Stimulated activated CD4-positive, alpha-beta T cell treated with anti-CD3 and anti-CD28 coated beads, Interleukin-1b, Interleukin-23, amount 100 ng/mL, for 24 hours (primary cell): ENCODE measurements around the gene SKAP1.

Experiments
- DNase-seq, 4 experiments: peaks; one replicate each; pipeline ENCODE4 v3.0.0-alpha.2; 2020; ENCODE audit warnings: low read depth in 4 of 4, low spot score in 1 of 4

The SKAP1 gene

DNA sequence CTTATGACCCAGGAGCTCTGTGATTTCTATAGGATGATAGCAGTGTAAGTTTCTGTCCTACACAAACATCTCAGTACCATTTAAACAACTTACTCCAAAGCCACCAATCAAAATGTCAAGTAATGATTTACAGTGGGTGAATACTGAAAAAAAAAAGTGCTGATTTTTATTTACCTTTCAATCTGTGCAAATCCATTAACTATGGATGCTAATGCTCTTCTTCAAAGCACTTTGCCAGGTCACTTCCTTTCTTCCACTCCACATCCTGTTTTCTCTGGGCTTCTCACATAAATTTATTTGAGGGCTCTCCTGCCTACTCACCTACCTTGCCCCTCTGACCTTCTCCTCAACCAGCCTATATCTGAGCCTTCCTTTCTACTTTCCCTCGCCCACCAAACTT lies 101.6 kb downstream of the SKAP1 start:
- DNase-seq: no peak

DNA sequence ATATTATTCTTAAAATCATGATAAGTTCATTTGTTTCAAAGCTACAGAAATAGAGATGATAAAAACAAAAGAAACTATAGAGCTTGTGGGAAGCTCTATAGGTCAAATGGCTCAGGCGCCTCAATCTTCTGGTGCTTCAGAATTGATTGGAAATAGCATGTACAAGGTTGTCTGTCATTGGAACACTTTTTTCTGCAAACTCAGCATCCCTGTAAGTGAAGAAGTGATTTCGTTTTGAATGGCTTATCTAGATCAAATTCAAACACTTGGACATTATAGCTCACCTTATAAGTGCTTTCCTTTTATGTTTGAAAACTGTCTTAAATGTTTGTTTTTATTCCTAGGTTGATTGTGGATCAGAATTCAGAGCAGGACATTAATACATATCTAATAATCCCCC lies 103.7 kb downstream of the SKAP1 start:
- no peak for DNase-seq

DNA sequence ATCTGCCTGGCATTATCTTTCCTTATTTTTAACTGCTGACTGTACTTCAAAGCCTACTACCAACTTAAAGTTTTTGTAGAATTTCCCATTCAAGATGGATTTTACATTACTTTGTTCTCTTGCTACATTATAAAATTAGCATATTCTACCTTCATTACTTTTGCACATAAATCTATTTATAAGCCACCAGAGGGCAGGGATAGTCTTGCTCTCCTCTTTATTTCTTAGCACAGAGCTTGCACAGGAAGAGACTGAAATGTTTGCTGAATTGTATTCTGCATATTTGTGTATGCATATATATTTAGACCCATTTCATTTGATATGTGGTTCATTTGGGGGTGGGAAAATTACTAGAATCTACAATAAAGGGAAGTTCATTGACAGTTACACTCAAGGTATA lies 108.0 kb downstream of the SKAP1 start:
- DNase-seq: no peak

DNA sequence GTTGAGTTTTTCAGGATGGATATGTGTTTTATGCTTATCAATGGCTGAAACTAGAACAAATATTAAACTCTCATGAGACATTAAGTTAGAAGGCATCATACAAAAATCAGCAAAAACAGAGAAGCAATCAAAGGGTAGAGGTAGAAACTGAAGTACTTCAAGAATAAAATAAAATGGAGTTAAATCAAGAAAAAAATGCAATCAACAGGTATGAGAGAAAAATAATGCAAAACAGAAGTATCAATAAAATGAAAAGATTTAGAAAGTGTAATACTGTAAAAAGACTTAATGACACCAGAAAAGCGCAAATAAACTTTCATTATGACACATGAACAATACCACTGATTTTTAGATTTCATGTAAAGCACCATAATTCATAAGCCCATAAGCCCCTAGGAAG lies 112.3 kb downstream of the SKAP1 start:
- DNase-seq: no peak

DNA sequence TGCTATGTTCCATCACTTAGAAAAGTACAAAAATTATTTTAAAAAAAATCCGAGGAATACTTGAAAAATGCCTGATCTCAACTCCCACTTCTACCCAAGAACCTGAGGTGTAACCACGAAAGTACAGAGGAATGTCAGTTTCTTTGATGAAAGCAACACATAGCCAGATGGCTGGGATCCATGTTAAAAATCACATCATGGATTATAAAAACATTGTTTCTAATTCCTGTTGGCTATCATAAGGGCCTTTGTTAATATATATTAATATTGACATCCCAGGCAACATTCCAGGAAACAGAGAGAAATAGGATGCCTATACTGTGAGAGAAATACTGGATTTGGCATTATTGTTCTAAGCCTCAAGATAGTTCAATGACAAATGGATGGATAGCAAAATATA lies 115.3 kb downstream of the SKAP1 start:
- no peak for DNase-seq

DNA sequence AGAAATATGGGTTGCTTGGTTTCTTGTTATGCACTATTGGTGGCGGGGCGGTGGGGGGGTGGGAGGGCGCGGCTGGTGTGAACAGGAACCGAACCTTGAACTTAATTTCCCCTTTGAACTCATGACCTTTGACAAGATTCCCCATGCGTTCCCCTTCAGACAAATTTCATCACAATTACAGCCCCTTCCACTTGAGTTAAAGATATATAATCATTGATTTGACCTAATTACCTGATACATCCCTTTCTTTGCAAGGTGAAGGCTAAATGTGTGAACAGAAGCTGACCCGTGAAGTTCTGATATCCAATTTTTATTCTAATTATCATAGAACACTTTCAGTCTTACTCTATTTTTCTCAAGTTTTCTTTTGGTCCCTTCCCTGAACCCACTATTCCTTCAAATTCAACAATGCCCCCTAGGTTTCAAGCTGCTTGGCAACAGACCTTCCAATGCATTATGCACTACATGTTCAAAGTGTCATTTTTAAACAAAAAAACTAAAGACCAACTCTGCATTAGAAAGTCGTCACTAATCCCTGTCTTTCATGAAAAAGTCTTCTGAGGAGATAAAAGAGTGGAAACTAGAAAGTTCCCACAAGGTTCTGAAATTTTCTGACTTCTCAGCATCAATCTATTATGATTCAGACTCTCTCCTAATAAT lies 116.8 kb downstream of the SKAP1 start:
- DNase-seq: no peak

DNA sequence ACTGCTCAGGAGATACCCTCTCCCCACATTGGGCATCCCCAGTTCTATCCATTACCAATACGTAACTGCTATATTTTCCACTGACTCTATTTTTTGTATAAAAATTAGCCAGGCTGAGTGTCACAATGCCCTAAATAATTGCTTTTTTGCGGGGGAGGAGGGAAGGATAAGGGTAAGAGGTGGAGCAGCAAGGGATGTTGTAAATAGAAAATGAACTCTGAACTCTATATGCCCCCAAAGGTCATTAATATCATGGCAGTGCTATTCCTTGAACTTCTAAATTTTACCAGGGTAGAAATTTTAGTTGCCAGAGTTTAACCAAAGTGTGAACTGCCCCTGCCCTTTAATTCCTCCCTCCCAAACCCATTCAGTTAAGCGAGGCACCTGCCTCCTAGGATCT lies 118.7 kb downstream of the SKAP1 start:
- DNase-seq: no peak

DNA sequence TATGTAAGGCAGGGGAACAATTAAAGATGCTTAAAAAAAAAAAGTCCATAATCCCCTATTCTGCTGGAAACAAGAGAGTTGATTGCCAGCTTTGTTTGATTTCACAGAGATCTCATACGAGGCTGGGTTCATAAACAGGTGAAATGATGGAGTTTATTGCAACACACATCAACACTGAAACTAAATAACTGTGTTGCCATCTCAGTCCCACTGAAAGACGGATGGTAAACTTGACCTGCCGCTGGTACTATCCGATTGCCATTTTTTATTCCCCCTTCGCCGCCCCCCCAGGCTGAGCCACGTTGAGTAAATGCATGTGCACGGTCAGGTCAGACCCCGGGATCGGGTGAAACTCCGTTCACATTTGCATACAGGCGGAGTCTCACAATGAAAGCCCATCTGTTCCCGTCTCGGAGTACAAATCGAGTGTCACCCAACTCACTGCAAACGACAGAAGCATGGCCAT lies 119.2 kb downstream of the SKAP1 start:
- DNase-seq: no peak

DNA sequence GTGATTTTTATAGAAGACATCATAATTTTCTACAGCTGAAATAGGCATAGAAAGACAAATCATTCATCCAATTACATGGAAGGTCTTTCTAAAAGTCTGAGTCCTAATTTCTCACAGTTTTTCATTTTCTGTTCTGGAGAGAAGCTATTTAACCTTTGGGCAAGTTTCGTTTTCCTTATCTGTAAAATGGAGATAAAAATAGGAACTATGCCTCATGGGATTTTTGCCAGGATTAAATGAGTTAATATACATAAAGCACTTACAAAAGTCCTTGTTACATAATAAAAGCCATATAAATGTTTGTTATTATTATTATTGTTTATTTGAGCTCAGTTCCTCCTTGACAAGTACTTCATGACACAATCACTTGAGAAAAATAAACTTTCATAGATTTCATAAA lies 121.4 kb downstream of the SKAP1 start:
- DNase-seq: no peak

DNA sequence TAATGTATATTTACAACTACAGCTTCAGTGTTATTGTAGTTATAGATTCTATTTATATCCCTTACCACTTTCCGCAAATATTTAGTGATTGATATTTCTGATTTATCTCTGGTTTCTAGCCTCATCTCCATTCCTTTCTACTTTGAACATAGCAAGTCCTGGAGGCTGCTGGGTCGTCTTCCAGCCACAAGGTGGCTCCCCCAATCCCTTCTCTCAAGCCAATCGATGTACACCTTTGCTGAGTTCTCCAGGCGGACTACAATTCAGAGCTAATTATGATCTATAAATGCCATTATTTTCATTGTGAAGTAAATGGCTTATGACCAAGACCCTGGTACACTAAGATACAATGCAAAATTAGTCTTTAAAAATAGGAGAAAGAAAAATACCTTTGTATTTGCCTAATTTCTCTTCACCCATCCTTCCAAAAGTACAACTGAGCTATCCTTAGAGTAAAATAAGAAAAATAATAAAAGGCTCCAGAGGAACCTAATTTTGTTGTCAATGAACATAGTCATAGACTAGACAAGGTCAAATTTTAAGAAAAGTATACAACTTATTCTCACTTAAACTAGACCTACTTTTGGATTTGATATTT lies 122.1 kb downstream of the SKAP1 start:
- peak in 3 of 4 experiments; percentile 21 to 38 (median 21) for DNase-seq

DNA sequence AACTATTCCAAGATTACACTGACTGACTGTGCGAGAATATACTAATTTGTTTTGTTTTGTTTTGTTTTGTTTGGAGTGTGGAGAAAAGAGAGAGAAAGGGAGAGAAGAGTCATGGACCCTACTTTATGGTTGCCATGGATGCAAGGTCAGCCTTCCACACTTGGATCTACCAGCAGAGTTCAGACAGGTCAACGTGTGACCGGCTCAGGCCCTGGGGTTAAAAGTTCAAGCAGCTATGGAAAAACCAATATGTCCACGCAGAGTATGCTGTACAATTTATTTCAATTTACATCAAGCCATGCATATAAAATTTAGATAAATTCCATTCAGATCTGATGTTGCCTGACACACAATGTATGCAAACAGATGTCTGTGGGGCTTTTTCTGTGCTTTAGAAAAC lies 122.8 kb downstream of the SKAP1 start:
- DNase-seq: no peak

DNA sequence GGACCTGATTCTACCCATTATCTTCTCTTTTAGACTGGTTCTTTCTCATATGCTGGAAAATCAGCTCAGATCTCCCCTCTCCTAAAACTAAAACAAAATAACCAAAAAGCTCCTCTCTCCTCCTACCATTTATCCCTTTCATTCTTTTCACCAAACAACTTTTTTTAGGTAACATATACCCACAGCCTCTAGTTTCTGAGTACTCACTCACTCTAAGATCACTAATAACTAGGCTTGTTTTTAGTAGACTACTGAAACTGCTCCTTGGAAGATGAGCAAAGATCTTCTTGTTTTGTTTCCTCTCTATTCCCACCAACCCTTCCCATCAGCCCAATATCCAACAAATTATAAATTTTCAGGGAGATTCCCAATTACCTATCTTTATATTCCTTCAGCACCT lies 129.0 kb downstream of the SKAP1 start:
- no peak for DNase-seq

DNA sequence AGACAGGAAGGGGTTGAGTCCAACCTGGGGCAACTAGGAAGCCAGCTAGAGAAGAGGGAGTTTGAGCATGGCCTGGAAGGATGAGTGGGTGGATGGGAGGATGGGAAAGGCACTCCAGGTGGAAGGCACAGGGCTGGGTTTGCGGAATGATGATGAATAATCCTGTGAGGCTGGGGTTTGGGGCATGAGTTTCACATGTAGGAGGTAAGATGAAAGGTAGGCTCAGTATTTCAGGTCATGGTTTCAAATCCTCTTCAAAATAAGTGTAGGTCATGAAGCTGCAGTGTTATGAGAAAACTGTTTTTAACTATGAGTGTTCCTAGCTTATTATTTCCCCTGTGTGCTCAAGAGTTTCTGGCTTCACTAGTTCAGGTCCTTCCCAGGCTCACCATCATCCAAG lies 130.3 kb downstream of the SKAP1 start:
- no peak for DNase-seq

DNA sequence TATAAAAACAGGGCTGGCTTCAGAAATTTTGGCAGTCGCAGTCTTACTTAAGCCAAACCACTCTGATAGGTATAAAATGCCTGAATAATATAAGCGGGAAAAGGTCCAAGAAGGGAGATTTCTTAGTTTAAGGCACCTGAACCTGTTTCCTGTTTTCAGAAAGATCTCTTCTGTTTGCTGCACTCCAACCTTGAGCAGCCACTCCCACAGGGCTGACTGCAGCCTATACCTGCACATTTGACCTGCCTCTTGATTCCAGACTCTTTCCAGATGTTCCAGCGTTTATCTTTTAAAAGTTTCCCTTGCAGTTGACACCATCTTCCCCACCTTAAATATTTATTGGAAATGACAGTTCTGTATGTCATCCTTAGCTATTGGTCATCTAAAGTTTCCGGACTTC lies 132.2 kb downstream of the SKAP1 start:
- no peak for DNase-seq

DNA sequence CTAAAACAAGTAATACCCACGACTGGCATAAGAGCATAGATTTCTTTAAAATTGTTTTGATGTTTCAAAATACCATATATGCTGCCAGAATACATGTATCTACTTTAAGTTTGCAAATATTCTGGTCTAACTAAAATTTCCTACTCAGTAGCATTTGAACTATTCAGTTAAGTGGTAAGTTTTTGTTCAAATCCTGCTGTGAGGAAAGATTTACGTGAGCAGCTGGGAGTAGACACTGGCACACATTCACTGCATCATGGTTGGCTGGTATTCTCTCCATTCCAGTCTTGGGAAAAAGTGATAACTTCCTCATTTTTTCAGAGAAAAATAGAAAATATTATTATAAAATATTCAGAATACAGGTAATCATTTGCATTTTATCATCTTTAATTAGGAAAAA lies 133.6 kb downstream of the SKAP1 start:
- no peak for DNase-seq

DNA sequence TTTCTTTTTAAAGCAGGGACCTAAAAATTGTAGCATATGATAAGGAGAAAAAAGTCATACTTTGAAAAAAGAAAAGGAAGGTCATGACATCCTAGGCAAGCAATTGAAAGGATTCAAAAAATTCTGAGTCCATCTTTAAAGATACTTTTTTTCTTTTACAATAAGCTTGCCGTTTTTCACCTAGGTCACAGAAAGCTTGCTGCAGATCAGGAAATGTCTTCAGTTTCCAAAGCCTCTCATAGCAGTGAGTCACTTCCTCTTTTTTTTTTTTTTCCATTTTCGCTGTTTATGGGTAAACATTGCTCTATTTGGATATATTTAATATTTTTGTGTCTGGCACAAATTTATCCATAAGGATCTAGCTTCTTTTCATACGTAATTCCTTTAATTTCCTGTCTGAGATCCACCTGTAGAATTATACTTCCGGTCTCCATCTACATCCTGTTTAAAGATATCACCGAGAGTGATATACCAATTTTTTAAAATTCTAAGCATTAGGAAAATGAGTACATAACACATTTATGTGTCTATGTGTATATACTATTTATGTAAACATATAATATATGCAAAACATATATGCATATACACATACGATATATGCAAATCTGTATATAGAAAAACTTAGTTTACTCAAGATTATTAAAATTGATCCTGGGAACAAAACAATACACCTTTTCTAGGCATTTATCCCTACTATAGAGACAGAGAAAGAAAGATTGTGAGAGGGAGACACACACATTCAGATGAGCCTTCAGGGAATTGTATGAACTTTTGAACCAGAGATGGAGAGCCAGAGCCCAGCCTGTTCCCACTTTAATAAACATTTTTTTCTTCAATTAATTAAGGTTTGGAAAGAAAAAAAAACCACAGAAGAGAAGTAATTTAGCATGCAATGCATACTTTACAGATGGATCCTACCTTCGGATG lies 134.4 kb downstream of the SKAP1 start:
- DNase-seq: no peak

DNA sequence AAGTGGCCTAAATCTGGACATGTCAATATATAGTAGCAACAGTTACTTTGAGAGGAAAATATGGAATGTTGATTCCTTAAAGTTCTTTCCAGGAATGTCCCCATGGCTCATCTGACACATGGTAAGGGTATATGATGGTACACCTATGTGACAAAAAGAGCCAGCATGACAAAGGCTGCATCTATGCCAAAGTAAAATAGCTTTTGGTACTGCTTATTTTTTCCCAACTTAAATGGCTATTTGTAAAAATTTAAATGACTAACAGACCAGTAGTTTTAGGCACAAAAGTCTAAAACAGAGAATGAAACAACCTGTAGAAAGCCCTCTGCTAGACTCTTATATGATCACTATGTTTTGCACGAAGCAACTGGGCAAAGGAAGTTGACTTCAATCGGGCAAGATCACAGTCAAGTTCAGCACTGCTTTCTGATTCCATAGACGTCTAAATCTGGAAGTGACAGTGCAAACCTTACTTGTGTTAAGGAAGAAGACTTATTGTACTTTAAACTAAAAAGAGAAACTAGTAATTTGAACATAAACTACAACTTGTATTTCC lies 135.1 kb downstream of the SKAP1 start:
- no peak for DNase-seq

DNA sequence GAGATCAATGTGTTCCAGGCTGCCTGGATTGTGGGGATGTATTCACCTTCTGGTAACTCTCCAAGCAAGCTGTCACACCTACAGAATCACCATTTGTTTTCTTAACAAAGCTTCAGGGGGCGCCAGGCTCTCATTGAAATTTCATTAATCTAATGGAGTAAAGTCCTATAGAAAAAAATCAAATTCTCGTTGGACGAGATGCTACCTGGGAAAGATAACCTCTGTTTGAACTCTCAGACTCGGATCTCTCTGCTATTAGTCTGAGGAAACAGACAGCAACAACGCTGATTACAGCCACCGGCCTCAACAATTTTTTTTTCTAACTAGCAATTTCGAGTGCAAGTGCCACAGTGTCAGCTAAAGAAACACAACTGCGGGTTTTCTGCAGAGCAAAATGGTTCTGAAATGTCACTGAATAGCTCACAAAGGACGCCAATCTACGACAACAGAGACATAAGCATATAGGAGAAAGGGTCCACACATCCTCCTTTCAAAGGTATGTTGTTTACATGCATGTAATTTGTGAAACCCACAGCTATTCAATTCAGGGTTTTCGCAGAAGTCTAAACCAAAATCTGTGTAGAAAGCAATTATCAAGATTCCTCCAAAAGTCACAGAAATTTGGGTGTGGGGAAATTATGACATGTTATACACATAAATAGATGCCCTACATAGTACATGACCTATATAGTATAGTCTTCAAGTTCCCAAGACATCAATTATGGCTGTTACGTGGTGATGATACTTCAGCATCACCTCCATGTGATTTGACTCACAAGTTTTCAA lies 135.8 kb downstream of the SKAP1 start:
- no peak for DNase-seq

DNA sequence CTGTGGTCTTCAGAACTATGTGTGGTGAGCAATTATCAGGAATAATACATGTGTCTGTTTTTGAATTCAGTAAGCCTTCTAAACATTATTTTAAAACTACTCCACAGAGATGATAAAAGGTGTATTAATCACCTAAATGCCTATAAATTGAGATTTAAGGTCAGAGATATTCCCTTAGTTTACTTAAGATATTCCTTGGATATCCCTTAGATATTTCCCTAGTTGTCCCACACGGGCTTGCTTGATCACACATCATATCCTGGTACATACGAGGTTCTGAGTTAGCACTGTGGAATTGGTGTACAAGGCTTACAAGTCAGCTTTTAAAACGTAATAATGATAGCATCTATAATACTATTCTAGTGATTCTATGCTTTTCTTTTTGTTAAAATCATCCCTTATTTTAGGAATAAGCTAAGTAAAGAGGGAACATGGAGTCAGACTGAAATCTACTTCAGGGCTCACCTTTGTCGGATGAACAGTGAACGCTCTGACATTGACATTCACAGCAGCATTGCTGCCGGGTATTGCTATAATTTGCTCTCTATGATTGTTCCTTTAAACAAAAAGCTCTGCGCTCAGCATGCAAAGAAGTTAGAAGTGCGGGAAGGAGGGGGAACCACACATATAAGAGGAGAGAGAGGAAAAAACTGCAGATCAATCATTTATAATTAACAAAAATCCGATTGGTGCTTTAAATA lies 136.5 kb downstream of the SKAP1 start:
- no peak for DNase-seq

DNA sequence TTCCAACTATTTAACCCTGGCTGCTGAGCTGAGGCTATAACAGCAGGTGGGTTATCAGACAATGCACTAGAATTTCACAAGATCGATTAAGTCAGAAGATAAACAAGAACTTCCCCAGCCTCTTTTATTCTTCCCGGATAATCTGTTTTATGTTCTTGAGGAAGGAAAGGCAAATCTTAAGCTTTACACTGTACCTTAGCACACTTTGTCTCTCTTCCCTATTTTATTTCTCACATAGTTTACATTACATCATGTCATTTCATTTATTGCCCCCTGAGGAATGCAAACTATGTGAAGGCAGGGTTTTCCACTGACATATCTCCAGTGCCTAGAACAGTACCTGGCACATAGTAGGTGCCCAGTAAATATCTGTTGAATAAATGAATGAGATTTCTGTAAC lies 139.6 kb downstream of the SKAP1 start:
- no peak for DNase-seq
